Tongue (tissue), 2 donors: ENCODE data around the gene SRGAP1. TPM values are rescaled to one million over a fixed set of nuclear protein-coding genes. Genes with fewer than 3 reads are reported as not detected.

Source experiments
- DNase-seq: peaks from one replicate; pipeline ENCODE4 v3.0.0-alpha.2; 2015
- total RNA-seq: library from RNA; depleted of rRNA; stranded (reverse); fragments of >200 nt; gene quantifications from one replicate; pipeline ENCODE4 v1.2.3, GENCODE V29; 2014

SRGAP1 gene
- total RNA-seq, 1 donor from 2014 or later = 6.1 TPM

GRCh38 chr12:63966606-63966975 lies 122.1 kb downstream of the SRGAP1 start:
- DNase-seq = no peak

DNA sequence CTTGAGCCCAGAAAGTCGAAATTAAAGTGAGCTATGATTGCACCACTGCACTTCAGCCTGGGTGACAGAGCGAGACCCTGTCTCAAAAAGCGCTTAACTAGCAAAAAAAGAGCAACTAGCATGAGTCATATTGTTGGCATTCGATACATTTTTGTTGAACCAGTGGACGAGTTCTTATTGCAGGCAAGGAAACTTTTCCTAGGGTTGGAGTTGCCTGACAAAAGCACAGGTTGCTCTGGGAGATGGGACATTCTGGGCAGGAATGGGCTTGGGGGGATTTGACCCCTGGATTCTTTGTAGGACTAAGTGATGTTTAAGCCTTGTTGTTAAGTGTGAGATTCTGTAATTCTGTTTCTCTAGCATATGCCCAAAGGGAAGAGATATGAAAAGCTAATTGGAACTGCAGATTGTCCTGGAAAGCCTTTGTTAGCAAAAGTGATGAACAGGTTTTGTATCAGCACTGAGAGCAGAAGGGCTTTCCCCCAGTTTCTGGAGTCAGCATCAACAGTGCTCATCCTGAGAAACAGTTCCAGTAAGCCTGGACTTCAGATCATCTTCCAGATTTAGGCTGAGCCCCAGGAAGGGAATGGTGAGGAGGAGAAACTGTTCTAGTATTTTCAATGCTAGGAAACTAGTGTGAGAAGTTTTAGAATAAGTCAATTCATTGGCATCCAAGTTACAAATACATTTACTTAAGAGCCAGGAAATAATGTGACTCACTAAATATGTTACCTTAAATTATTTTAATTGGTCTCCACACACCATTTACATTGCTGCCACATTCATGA lies 123.1 kb downstream of the SRGAP1 start:
- DNase-seq = no peak

GRCh38 chr12:63968673-63969072 lies 124.2 kb downstream of the SRGAP1 start:
- DNase-seq = peak; percentile 77

GRCh38 chr12:63976902-63977395 lies 132.4 kb downstream of the SRGAP1 start:
- no peak for DNase-seq

DNA sequence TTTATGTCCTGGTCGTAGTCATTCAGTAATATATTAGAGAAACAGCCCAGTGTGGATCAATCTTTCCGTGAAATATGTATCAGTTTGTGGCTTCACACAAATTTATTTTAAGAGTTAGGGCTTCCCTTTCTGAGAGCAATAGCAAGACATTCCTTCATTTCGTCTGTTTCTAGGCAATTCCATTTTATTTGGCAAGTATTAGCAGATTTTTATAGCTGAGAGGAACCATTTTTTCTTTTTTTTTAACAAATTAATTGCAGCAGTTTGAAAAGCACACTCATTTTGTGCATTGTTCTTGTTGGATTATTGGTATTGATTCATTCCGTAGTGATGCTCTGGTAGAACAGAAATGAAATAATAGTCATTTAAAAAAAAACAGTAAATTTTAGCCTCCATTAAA lies 132.9 kb downstream of the SRGAP1 start:
- DNase-seq = no peak

GRCh38 chr12:63978519-63978918 lies 134.0 kb downstream of the SRGAP1 start:
- no peak for DNase-seq

- no peak for DNase-seq
Measured at GRCh38 chr12:63980211-63980610, 135.7 kb downstream of the SRGAP1 start.

- DNase-seq = peak; percentile 29
Measured at GRCh38 chr12:63981343-63981742, 136.8 kb downstream of the SRGAP1 start.

GRCh38 chr12:63982604-63983295 lies 138.2 kb downstream of the SRGAP1 start:
- DNase-seq = peak; percentile 36

DNA sequence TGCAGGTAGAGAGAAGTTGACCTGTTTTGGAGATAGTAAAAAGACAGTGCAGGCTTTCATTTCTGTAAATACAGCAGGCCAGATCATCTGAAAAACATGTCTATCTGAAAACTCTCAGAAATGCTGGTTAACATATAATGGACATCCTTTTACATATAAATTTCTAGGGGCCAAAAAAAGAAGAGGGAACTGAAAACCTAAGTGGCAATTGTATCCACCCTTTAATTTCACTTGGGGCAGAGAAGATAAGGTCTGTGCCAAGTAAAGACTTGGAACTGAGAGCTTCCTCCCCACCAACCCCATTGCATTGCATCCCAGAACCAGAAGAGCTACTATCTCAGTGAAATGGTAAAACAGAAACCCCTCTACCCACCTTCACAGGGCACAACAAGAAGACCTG lies 141.0 kb downstream of the SRGAP1 start:
- no peak for DNase-seq

- no peak for DNase-seq
Measured at GRCh38 chr12:63985945-63986344, 141.4 kb downstream of the SRGAP1 start.

DNA sequence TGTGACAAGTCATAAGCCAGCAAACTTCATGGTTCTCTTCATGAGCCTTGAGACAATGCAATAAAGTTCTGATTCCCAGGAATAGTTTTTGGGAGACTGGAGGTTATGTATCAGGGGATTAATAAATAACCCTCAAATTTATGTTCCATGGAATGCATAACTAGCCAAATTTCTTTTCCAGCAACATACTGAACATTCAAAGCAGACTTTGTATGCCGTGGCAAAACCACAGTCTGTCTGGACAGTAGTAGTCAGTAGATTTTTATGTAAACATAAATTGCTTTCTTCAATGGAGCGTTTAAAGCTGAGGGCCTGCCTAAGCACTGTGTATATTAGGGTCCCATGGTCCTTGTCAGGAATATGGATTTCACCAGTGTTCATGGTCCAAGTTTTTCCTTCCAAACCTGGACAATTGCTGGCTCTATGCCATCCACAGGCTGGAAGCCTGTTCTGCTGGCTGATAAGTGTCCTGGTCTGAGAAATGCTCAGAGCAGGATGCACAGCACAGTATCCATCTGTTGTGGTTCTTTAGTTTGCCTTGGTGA lies 144.9 kb downstream of the SRGAP1 start:
- DNase-seq = peak; percentile 70

- DNase-seq = no peak
Measured at GRCh38 chr12:63990828-63991547, 146.5 kb downstream of the SRGAP1 start.

DNA sequence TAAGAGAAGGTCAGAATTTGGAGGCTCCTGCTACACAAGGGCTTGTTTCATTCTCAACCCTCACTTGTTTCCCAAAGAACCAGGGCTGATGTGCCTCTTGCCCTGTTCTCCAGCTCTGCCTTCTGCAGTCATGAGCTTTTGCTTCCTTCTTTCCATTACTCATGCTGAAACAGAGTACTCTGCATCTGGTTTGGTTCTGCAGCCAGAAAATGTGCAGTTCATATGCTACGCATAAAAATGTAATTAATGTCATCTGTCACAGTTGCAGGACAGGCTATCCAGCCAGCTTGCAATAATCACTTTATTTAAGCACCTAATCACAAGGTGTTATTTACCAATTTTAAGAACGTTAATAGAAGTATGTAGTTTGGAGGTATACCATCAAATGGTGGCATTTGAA lies 150.2 kb downstream of the SRGAP1 start:
- peak; percentile 80 for DNase-seq

GRCh38 chr12:63995512-63995911 lies 151.0 kb downstream of the SRGAP1 start:
- peak; percentile 22 for DNase-seq

- DNase-seq = no peak
Measured at GRCh38 chr12:63996556-63996955, 152.1 kb downstream of the SRGAP1 start.

GRCh38 chr12:63997198-63997597 lies 152.7 kb downstream of the SRGAP1 start:
- DNase-seq = no peak

- no peak for DNase-seq
Measured at GRCh38 chr12:63998584-63998983, 154.1 kb downstream of the SRGAP1 start.

GRCh38 chr12:63999853-64000252 lies 155.4 kb downstream of the SRGAP1 start:
- DNase-seq = no peak

DNA sequence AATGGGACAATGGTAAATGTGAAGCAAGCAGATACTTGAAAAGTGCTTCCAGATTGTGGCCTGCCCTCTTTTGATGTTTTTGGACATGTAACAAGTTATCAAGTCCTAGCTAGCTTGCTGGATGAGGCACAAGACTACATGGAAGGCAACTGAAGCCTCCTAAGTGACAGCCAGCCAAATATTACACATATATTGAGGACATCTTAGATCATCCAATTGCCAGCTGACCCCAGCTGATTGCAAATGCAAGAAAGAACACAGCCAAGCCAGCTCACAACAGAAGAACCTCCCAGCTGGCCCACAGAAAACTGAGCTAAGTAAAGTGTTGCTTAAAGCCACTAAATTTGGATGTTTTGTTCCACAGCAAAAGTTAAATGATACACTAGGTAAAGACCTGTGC lies 156.9 kb downstream of the SRGAP1 start:
- no peak for DNase-seq

DNA sequence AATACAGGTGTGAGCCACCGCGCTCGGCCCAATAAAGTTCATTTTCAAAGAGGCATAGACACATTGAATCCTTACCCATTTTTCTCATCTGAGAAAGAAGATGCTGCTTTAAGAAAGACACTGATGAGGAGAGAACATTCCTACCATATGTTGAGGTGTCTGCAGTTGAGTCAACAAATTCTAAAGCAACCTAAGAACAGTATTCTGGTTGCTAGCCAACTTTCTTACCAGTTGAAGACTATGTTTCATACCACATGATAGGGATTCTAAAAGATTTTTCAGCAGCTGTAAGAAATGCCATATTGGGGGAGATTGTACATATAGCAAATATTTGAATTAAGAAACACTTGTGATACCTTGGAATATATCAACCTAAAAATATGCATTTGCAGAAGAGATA lies 160.1 kb downstream of the SRGAP1 start:
- no peak for DNase-seq

- peak; percentile 63 for DNase-seq
Measured at GRCh38 chr12:64006211-64006825, 161.8 kb downstream of the SRGAP1 start.
